K562 (cell line): ENCODE measurements around the gene ZMIZ1.

Source experiments
- ELF1 ChIP-seq: fragments of 200-800 bp; sonication (Bioruptor generic); IDR thresholded peaks from 2 replicates; pipeline ENCODE4 v1.6.1; 2016; ENCODE audit warnings: missing genetic modification characterization, missing compliant biosample characterization
- EP300 ChIP-seq: IDR thresholded peaks from 2 replicates; pipeline ENCODE4 v1.6.1; 2012; ENCODE audit warnings: low read length, improper control_type of control experiment
- MAZ ChIP-seq, 2 experiments: fragments of 450-650 bp in 1 of 2; sonication (generic) in 1 of 2; formaldehyde crosslinking; IDR thresholded peaks in 1 of 2; conservative IDR thresholded peaks in 1 of 2; 2 replicates each; pipeline versions ENCODE4 v1.4.0 to v1.5.0; 2020; ENCODE audit warnings: mild to moderate bottlenecking in 1 of 2, missing genetic modification reagents in 1 of 2
- NFE2 ChIP-seq: IDR thresholded peaks from 2 replicates; pipeline ENCODE4 v1.6.1; 2014; ENCODE audit warnings: antibody characterized with exemption, low read depth
- PTTG1 ChIP-seq: fragments of 450-650 bp; IDR thresholded peaks from 2 replicates; pipeline ENCODE4 v1.6.1; 2016; ENCODE audit warnings: low read depth, mild to moderate bottlenecking, missing genetic modification characterization, missing compliant biosample characterization
- SPI1 ChIP-seq: IDR thresholded peaks from 2 replicates; pipeline ENCODE4 v1.6.1; 2011; ENCODE audit warnings: low read depth, low read length, control low read depth, borderline replicate concordance
- TARDBP ChIP-seq: fragments of 450-650 bp; IDR thresholded peaks from 2 replicates; pipeline ENCODE4 v1.6.1; 2016
- TEAD1 ChIP-seq, 2 experiments: fragments of 450-650 bp in 1 of 2; sonication (generic) in 1 of 2; formaldehyde crosslinking; IDR thresholded peaks; 2 replicates each; pipeline versions ENCODE4 v1.4.0 to v1.8.0; 2020 to 2022; ENCODE audit warnings: mild to moderate bottlenecking in 2 of 2, missing genetic modification reagents in 1 of 2
- ZBTB1 ChIP-seq: sonication (generic); formaldehyde crosslinking; IDR thresholded peaks from 2 replicates; pipeline ENCODE4 v1.8.1; 2023; ENCODE audit warnings: missing genetic modification reagents, low read depth, mild to moderate bottlenecking, borderline replicate concordance
- ZNF561 ChIP-seq: fragments of 450-650 bp; formaldehyde crosslinking; conservative IDR thresholded peaks from 2 replicates; pipeline ENCODE4 v1.4.0; 2020; ENCODE audit warnings: mild to moderate bottlenecking, moderate library complexity
- TF ChIP-seq, protein P1 (sequence below): sonication (generic); formaldehyde crosslinking; IDR thresholded peaks from 2 replicates; pipeline ENCODE4 v1.4.0; 2020; ENCODE audit warnings: mild to moderate bottlenecking, missing genetic modification reagents
- TF ChIP-seq, protein P2 (sequence below), 2 experiments: fragments of 200-800 bp in 1 of 2; sonication (Bioruptor generic) in 1 of 2; sonication (generic) in 1 of 2; formaldehyde crosslinking in 1 of 2; IDR thresholded peaks in 1 of 2; conservative IDR thresholded peaks in 1 of 2; 2 replicates each; pipeline versions ENCODE4 v1.5.0 to v1.6.1; 2016 to 2020; ENCODE audit warnings: missing compliant biosample characterization in 1 of 2, missing genetic modification characterization in 1 of 2, missing genetic modification reagents in 1 of 2

DNA sequence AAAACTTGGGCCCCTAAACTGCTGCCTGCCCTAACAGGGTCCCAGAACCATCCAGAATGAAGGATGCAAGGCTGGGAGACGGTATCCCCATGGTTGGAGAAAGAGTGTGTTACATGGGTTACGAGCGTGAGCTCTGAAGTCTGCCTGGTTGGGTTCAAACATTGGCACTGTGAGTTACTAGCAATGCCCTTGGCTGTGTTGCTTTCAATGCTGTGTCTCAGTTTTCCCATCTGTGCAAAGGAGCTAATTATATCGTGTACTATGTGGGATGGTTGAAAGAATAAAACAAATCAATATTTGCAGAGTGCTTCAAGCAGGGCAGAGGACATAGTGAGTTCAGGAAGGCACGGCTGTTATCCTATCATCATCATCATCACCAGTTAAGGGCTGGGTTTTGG lies 114.7 kb downstream of the ZMIZ1 start:
- TF ChIP-seq ELF1 (tag) (no peak), TEAD1 (CRISPR knock-in tag; IDR thresholded peaks at IDR 0.05) (no peak), ZNF561 (no peak), SPI1 (no peak), TARDBP (no peak), EP300 (no peak), MAZ (CRISPR knock-in tag; conservative IDR thresholded peaks at IDR 0.05 in 1 of 2, IDR thresholded peaks at IDR 0.05 in 1 of 2) (no peak), ZBTB1 (CRISPR knock-in tag) (no peak), NFE2 (no peak), PTTG1 (no peak)
- TF ChIP-seq, protein P1, sequence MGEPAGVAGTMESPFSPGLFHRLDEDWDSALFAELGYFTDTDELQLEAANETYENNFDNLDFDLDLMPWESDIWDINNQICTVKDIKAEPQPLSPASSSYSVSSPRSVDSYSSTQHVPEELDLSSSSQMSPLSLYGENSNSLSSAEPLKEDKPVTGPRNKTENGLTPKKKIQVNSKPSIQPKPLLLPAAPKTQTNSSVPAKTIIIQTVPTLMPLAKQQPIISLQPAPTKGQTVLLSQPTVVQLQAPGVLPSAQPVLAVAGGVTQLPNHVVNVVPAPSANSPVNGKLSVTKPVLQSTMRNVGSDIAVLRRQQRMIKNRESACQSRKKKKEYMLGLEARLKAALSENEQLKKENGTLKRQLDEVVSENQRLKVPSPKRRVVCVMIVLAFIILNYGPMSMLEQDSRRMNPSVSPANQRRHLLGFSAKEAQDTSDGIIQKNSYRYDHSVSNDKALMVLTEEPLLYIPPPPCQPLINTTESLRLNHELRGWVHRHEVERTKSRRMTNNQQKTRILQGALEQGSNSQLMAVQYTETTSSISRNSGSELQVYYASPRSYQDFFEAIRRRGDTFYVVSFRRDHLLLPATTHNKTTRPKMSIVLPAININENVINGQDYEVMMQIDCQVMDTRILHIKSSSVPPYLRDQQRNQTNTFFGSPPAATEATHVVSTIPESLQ (CRISPR knock-in tag) = no peak
- TF ChIP-seq, protein P2, sequence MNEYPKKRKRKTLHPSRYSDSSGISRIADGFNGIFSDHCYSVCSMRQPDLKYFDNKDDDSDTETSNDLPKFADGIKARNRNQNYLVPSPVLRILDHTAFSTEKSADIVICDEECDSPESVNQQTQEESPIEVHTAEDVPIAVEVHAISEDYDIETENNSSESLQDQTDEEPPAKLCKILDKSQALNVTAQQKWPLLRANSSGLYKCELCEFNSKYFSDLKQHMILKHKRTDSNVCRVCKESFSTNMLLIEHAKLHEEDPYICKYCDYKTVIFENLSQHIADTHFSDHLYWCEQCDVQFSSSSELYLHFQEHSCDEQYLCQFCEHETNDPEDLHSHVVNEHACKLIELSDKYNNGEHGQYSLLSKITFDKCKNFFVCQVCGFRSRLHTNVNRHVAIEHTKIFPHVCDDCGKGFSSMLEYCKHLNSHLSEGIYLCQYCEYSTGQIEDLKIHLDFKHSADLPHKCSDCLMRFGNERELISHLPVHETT (CRISPR knock-in tag; conservative IDR thresholded peaks at IDR 0.05 in 1 of 2, IDR thresholded peaks at IDR 0.05 in 1 of 2) = no peak
